BLaER1 treated with 17β-estradiol and CSF1 and Interleukin-3, amounts not matched to agents 10 nM and 100 nM (cell line): ENCODE data around the gene MYO5A.

Experiments
- H3K27ac ChIP-seq, 11 experiments: shearing (Covaris generic); formaldehyde crosslinking; 2 replicates each; pipeline ENCODE4 v1.8.1; 2022
- H3K27me3 ChIP-seq, 11 experiments: shearing (Covaris generic); formaldehyde crosslinking; 2 replicates each; pipeline ENCODE4 v1.8.1; 2022
- H3K36me3 ChIP-seq, 11 experiments: shearing (Covaris generic); formaldehyde crosslinking; 2 replicates each; pipeline ENCODE4 v1.8.1; 2022
- H3K4me1 ChIP-seq, 10 experiments: shearing (Covaris generic); formaldehyde crosslinking; 2 replicates each; pipeline ENCODE4 v1.8.1; 2022
- H3K4me2 ChIP-seq, 11 experiments: shearing (Covaris generic); formaldehyde crosslinking; 2 replicates each; pipeline ENCODE4 v1.8.1; 2022
- H3K4me3 ChIP-seq, 10 experiments: shearing (Covaris generic); formaldehyde crosslinking; 2 replicates each; pipeline ENCODE4 v1.8.1; 2022
- H3K9ac ChIP-seq, 11 experiments: shearing (Covaris generic); formaldehyde crosslinking; 2 replicates each; pipeline ENCODE4 v1.8.1; 2022
- H3K9me3 ChIP-seq, 11 experiments: shearing (Covaris generic); formaldehyde crosslinking; replicated peaks in 1 of 11; 2 replicates each; pipeline ENCODE4 v1.8.1; 2022
- H4K20me1 ChIP-seq, 11 experiments: shearing (Covaris generic); formaldehyde crosslinking; 2 replicates each; pipeline ENCODE4 v1.8.1; 2022
- Cebpa-rat ChIP-seq, 11 experiments: shearing (Covaris generic); IDR thresholded peaks; 2 replicates each; pipeline ENCODE4 v1.8.1; 2022

MYO5A gene

DNA sequence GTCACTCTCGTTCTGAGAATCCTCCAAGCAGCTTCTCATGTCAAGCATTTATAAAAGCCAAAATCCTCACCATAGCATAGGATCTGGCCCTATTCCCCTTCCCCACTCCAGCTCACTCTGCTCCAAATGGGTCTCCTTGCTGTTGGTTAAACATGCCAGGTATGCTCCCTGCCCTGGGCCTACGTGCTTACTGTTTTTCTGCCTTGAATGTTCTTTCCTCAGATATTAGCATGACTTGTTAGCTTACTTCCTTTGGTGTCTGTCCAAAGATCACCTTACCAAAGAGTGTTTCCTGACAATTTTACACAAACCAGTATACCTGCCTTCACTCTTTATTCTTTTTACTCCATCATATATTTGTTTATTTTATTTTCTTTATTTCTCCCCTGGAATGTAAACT lies 200.0 kb downstream of the MYO5A start:
- Histone ChIP-seq H4K20me1 (peaks cover 0 to 3% (median 0%) of the 10 kb centered on the region in 11 experiments; a peak in 1 of 22 replicates), H3K9ac (no peak overlapping the region), H3K27me3 (no peaks in the 10 kb centered on the region), H3K9me3 (no peaks in the 10 kb centered on the region), H3K27ac (no peak overlapping the region), H3K4me3 (no peak overlapping the region), H3K4me1 (peaks cover 0 to 16% (median 7%) of the 10 kb centered on the region in 10 experiments; a peak in 13 of 20 replicates), H3K36me3 (peaks cover 26 to 83% (median 59%) of the 10 kb centered on the region in 11 experiments; a peak in 21 of 22 replicates), H3K4me2 (no peak overlapping the region)
- TF ChIP-seq Cebpa-rat (IDR thresholded peaks at IDR 0.05), result no peak

DNA sequence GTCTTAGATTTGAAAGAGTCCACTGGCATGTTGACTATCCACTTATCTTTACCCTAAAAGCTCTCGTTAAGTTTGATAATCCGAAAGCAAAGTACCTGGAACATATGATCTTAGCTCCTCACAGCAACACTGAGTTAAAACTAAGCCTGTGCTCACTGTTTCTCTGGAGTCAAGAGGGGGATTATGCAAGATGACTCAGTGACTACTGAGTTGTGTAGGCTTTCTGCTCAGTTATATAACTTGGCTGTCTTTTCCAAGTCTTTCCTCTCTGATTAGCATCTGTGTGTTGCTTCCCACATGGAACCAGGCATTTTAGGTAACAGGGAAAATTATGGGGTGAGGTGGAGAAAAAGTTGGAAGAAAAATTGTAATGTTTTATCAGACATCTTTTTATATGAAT lies 201.9 kb downstream of the MYO5A start:
- H3K9ac ChIP-seq, result no peak overlapping the region
- peaks cover 0 to 3% (median 0%) of the 10 kb centered on the region in 11 experiments; a peak in 1 of 22 replicates for H4K20me1 ChIP-seq
- no peaks in the 10 kb centered on the region for H3K27me3 ChIP-seq
- peaks cover 36 to 96% (median 68%) of the 10 kb centered on the region in 11 experiments; a peak in 21 of 22 replicates for H3K36me3 ChIP-seq
- no peak overlapping the region for H3K4me2 ChIP-seq
- H3K9me3 ChIP-seq, result no peaks in the 10 kb centered on the region
- no peak for TF ChIP-seq Cebpa-rat (IDR thresholded peaks at IDR 0.05)
- no peak overlapping the region for H3K4me3 ChIP-seq
- H3K27ac ChIP-seq, result no peak overlapping the region
- H3K4me1 ChIP-seq, result peaks cover 0 to 7% (median 5%) of the 10 kb centered on the region in 10 experiments; a peak in 13 of 20 replicates

DNA sequence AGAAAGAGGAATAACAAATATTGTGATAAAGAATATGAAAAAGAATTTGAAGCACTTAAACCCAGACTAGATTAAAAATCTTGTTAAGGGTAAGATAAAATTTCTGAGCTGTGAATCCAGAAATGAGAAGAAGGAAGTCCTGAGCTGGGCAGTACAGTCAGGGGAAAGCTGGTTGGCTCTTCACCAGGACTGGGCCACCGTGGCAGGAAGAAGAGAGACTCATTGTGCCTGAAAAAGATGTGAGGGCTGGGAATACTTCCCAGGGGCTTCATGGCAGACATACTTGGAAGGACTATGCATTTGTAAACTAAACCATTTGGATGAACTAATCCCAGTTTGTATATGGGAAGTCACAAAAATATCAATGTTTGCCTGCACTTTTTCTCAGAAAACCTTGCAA lies 204.6 kb downstream of the MYO5A start:
- H3K4me2 ChIP-seq, result no peak overlapping the region
- H3K36me3 ChIP-seq, result peaks cover 48 to 100% (median 79%) of the 10 kb centered on the region in 11 experiments
- no peaks in the 10 kb centered on the region for H3K4me1 ChIP-seq
- H3K4me3 ChIP-seq, result no peak overlapping the region
- no peaks in the 10 kb centered on the region for H3K27me3 ChIP-seq
- no peaks in the 10 kb centered on the region for H3K9me3 ChIP-seq
- TF ChIP-seq Cebpa-rat (IDR thresholded peaks at IDR 0.05), result no peak
- no peak overlapping the region for H3K9ac ChIP-seq
- H4K20me1 ChIP-seq, result peaks cover 0 to 3% (median 0%) of the 10 kb centered on the region in 11 experiments; a peak in 1 of 22 replicates
- no peak overlapping the region for H3K27ac ChIP-seq

DNA sequence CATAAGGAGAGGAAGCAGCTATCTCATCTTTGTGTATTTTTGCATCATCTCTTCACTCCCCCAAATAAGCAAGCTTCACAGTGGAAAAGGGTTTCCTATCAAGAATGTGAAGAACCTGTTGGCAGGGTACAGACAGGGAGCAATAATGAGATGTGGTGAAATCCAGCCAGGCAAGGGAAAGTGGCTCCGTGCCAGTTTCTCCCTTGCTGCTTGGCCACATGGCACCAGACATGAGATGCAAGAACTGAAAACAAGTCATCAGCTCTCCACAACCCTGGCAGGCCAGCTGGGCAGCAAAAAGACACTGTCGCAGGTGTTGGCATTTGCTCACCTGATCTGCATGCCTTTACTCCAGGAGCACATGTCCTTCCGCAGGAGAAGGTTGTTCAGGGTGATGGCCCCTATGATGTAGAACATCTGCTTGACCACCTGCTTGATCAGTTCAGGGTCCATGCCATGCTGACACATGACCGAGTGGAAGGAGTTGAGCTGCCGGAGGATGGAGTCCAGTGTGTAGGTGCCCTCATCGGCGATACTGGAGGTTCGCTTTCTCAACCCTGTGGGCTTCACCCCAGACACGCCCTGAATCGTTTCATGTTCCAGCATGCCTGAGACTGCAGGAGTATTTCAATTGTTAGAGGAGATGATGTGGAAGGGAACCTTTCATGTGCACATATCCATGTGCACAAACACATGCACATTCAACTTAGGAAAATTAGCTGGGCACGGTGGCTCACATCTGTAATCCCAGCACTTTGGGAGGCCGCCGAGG lies 209.8 kb downstream of the MYO5A start:
- Histone ChIP-seq H3K4me1 (no peaks in the 10 kb centered on the region), H3K27ac (no peak overlapping the region), H3K9me3 (no peaks in the 10 kb centered on the region), H3K4me3 (no peak overlapping the region), H3K27me3 (no peaks in the 10 kb centered on the region), H3K4me2 (no peak overlapping the region), H4K20me1 (no peaks in the 10 kb centered on the region), H3K36me3 (peaks cover 55 to 100% (median 84%) of the 10 kb centered on the region in 11 experiments), H3K9ac (no peak overlapping the region)
- no peak for TF ChIP-seq Cebpa-rat (IDR thresholded peaks at IDR 0.05)

DNA sequence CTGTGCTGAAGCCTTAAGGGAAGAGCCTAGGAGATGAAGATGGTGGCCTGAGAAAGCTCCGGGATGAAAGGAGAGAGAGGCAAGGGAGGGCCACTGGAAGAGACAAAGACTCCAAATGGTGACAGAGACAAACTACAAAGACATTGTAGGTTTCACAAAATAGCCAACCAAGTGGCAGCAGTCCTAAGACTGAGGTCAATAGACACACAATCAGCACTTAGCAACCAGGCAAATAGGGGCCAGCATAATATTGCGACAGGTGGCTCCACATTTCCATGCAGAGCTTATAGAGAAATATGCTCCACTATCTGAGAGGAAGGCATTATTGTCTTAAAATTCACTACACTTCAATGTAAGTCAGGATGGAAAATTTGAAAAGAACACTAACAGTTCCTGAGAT lies 211.0 kb downstream of the MYO5A start:
- Histone ChIP-seq H3K4me2 (no peak overlapping the region), H3K27me3 (no peaks in the 10 kb centered on the region), H4K20me1 (no peaks in the 10 kb centered on the region), H3K9ac (no peak overlapping the region), H3K36me3 (peaks cover 60 to 100% (median 82%) of the 10 kb centered on the region in 11 experiments), H3K9me3 (no peaks in the 10 kb centered on the region), H3K4me3 (no peak overlapping the region), H3K27ac (no peak overlapping the region), H3K4me1 (no peaks in the 10 kb centered on the region)
- TF ChIP-seq Cebpa-rat (IDR thresholded peaks at IDR 0.05), result no peak

DNA sequence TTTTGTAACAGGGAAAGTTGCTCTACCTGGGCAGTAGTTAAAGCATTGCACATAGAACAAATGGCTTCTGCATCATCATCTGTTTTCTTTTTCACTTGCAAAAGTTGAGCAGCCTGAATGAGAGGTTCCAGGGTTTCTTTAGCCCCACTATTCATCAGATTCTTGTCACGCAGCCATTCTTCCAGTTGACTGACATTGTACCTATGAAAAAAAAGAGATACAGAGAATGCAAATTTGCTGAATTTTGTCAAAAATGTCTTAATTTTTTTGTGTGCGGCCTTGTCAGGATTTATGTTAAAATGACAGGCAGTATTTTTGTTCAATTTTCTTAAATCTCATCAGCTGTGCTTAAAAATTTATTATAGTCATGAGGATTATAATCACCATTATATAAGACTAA lies 211.7 kb downstream of the MYO5A start:
- Histone ChIP-seq H3K27ac (no peak overlapping the region), H3K9me3 (no peaks in the 10 kb centered on the region), H3K4me1 (no peaks in the 10 kb centered on the region), H3K4me3 (no peak overlapping the region), H3K36me3 (peaks cover 61 to 99% (median 81%) of the 10 kb centered on the region in 11 experiments), H3K27me3 (no peaks in the 10 kb centered on the region), H4K20me1 (no peaks in the 10 kb centered on the region), H3K4me2 (no peak overlapping the region), H3K9ac (no peak overlapping the region)
- TF ChIP-seq Cebpa-rat (IDR thresholded peaks at IDR 0.05), result no peak

DNA sequence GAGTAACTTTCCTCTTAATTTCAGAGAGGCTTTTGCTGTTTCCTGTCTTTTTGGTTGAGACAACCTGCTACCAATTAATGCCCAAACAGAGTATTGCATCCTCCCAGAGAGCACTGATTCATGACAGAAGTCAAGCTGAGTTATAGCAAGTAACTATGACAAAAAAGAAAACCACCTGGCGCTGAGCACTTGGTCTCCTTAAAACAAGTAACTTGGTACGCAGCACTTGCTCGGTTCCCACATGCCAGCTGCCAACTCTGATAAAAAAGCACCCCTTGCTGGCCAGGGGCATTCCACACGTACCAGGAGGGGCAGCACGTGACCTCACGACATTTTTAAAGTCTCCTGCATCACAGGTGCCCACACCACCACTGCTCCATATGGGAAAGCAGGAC lies 219.5 kb downstream of the MYO5A start:
- TF ChIP-seq Cebpa-rat (IDR thresholded peaks at IDR 0.05), result no peak
- Histone ChIP-seq H3K4me2 (no peak overlapping the region), H3K9me3 (peaks cover 0 to 7% (median 0%) of the 10 kb centered on the region in 11 experiments; a peak in 1 of 22 replicates), H3K9ac (no peak overlapping the region), H3K27me3 (no peaks in the 10 kb centered on the region), H3K27ac (no peak overlapping the region), H3K4me3 (no peak overlapping the region), H4K20me1 (no peaks in the 10 kb centered on the region), H3K36me3 (peaks cover 16 to 60% (median 35%) of the 10 kb centered on the region in 11 experiments; a peak in 21 of 22 replicates), H3K4me1 (peaks cover under 1 to 14% (median 7%) of the 10 kb centered on the region in 10 experiments; a peak in 16 of 20 replicates)

DNA sequence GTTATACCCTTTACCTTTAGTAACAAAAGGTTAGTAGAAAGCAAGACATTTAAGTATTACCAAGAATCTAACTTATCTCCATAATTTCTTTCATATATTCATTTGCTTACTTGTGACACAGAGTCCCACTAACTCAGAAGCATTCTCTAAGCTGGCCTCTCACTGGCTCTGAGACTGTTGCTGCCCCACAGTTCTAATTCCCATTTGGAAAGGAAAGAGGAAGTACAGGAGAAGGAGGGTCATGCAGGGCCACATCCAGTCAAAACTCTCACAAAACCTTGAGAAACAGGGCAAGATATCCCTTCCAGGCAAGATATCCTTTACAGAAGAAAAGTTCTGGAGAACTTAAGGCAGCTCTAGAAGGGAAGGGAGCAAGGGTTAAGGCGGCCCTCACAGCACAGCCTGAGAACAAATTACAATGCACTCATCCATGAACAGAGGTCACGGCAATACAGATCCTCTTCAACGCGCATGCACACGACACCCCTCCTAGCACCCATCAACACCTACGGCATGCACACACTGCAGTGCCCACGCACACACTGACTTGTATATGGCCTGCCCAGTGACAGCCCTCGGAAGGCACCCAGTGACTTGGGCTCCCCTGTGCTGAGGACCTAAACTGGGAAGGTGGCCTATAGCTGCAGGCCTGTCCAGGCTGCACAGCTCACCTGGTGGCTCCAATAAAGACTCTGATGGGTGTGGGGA lies 220.1 kb downstream of the MYO5A start:
- Histone ChIP-seq H3K4me2 (peak overlapping the region in 1 of 11 experiments; percentile 50; a peak in 2 of 22 replicates), H3K27me3 (no peaks in the 10 kb centered on the region), H3K36me3 (peaks cover 15 to 55% (median 30%) of the 10 kb centered on the region in 11 experiments; a peak in 21 of 22 replicates), H4K20me1 (no peaks in the 10 kb centered on the region), H3K4me3 (no peak overlapping the region), H3K4me1 (peaks cover 6 to 19% (median 11%) of the 10 kb centered on the region in 10 experiments; a peak in 19 of 20 replicates), H3K9me3 (peaks cover 0 to 7% (median 0%) of the 10 kb centered on the region in 11 experiments; a peak in 1 of 22 replicates), H3K9ac (no peak overlapping the region), H3K27ac (no peak overlapping the region)
- TF ChIP-seq Cebpa-rat (IDR thresholded peaks at IDR 0.05), result no peak

DNA sequence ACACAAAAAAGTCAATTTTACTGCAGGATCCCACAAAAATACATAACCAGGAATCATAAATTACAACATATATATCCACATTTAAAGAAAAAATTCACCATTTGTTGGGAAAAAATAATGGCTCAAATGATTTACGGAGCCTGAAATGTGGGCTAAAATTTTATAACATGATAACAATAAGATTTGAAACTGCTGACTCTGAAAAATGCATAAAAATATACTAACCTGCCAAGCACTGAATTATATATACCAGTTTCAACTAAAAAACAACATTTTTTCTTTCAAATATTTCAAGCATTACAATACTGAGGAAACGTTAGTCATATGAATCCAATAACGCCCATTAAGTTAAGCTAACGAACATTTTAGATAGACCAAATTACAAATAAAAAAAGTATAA lies 220.8 kb downstream of the MYO5A start:
- Histone ChIP-seq H3K27ac (no peak overlapping the region), H4K20me1 (no peaks in the 10 kb centered on the region), H3K4me3 (no peak overlapping the region), H3K4me2 (no peak overlapping the region), H3K9me3 (peaks cover 0 to 7% (median 0%) of the 10 kb centered on the region in 11 experiments; a peak in 1 of 22 replicates), H3K4me1 (peaks cover 11 to 27% (median 16%) of the 10 kb centered on the region in 10 experiments; a peak in 19 of 20 replicates), H3K27me3 (no peaks in the 10 kb centered on the region), H3K9ac (no peak overlapping the region), H3K36me3 (peaks cover 8 to 47% (median 23%) of the 10 kb centered on the region in 11 experiments; a peak in 19 of 22 replicates)
- TF ChIP-seq Cebpa-rat (IDR thresholded peaks at IDR 0.05), result no peak
